ENCODE data around the gene KCTD21.

The KCTD21 gene

DNA sequence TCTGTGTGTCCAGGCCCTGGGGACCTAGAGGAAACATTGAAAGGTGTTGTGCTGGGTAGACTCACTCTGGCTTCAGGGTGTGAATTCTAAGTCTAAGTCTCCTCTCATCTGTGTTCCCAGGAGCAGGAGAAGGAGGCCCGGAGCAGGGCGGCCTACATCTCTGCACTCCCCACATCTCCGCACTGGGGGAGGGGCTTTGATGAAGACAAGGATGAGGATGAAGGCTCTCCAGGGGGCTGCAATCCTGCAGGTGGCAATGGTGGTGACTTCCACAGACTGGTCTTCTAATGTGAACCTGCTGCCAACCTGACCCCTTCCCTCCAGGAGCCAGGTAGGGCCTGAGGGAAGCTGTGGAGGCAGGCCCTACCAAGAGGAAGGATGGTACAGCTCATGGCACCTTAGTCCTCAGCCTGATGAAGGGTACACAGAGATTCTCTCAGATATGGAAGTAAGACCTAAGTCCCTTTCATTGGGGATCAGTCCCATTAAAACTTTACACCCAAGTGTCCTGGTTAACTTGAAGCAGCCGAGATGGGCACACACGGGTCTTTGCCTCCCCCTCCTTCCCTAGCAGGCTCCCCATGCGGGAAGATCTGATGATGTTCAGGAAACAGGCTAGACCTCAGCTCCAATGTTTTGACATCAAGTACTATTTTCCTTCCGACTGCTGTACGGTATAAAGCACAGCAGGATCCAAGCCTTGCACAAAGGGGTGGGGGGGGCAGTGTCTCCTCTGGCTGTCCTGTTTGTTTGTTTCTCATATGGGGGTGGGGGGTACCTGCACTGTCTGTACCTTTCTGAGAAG, 25.3 kb upstream of the KCTD21 start:
- Histone ChIP-seq H3K27me3 (ENCODE audit: insufficient read depth, poor library complexity, severe bottlenecking) (no peaks in the 10 kb centered on the region), H3K36me3 (ENCODE audit: low read depth) (no peaks in the 10 kb centered on the region), H3K4me3 (ENCODE audit: severe bottlenecking) (no peak overlapping the region), H3K9me3 (ENCODE audit: severe bottlenecking) (no peaks in the 10 kb centered on the region), H3K4me1 (ENCODE audit: insufficient read depth, poor library complexity, severe bottlenecking) (no peaks in the 10 kb centered on the region), H3K27ac (ENCODE audit: poor library complexity, severe bottlenecking) (no peak overlapping the region)
- no peak for ATAC-seq (ENCODE audit: low read depth)
- TF ChIP-seq, protein P1, sequence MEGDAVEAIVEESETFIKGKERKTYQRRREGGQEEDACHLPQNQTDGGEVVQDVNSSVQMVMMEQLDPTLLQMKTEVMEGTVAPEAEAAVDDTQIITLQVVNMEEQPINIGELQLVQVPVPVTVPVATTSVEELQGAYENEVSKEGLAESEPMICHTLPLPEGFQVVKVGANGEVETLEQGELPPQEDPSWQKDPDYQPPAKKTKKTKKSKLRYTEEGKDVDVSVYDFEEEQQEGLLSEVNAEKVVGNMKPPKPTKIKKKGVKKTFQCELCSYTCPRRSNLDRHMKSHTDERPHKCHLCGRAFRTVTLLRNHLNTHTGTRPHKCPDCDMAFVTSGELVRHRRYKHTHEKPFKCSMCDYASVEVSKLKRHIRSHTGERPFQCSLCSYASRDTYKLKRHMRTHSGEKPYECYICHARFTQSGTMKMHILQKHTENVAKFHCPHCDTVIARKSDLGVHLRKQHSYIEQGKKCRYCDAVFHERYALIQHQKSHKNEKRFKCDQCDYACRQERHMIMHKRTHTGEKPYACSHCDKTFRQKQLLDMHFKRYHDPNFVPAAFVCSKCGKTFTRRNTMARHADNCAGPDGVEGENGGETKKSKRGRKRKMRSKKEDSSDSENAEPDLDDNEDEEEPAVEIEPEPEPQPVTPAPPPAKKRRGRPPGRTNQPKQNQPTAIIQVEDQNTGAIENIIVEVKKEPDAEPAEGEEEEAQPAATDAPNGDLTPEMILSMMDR (IDR thresholded peaks at IDR 0.05; ENCODE audit: poor library complexity, severe bottlenecking): no peak
- DNase-seq (ENCODE audit: low spot score): no peak

DNA sequence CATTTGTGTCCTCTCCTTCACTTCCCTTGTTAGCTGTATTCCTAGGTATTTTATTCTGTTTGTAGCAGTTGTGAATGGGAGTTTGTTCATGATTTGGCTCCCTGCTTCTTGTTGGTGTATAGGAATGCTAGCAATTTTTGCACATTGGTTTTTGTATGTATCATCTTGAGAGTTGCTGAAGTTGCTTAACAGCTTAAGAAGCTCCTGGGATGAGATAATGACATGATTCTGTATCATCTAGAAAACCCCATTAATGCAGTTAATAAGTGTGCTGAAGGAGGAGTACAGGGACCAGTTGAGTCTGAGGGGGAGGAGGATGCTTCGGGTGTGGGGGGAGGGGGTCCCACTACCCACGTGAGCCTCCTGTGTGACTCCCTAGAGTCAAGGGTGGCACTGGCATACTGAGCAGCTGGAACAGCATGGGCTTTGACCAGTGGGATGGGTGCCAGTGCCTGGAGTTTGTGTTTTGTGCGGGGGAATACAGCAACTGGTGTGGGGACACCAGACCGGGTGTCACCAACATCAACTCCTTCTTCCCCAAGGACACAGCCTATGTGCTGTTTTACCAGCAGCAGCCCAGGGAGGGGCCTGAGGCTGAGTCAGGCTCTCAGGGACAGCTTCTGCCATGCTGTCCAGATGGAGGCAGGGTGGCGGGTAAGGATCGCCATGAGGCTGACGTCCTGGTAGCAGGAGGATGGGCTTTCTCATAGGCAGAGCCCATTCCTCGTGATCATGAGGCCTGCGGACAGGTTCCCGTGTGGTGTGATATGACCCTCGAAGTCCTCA, 24.4 kb upstream of the KCTD21 start:
- DNase-seq (ENCODE audit: low spot score) (no peak), ATAC-seq (ENCODE audit: low read depth) (no peak)
- no peaks in the 10 kb centered on the region for H3K9me3 ChIP-seq (ENCODE audit: severe bottlenecking)
- H3K36me3 ChIP-seq (ENCODE audit: low read depth): no peaks in the 10 kb centered on the region
- H3K4me3 ChIP-seq (ENCODE audit: severe bottlenecking): no peak overlapping the region
- no peak overlapping the region for H3K27ac ChIP-seq (ENCODE audit: poor library complexity, severe bottlenecking)
- H3K4me1 ChIP-seq (ENCODE audit: insufficient read depth, poor library complexity, severe bottlenecking): no peaks in the 10 kb centered on the region
- TF ChIP-seq, protein P1 (IDR thresholded peaks at IDR 0.05; ENCODE audit: poor library complexity, severe bottlenecking): no peak
- no peaks in the 10 kb centered on the region for H3K27me3 ChIP-seq (ENCODE audit: insufficient read depth, poor library complexity, severe bottlenecking)

DNA sequence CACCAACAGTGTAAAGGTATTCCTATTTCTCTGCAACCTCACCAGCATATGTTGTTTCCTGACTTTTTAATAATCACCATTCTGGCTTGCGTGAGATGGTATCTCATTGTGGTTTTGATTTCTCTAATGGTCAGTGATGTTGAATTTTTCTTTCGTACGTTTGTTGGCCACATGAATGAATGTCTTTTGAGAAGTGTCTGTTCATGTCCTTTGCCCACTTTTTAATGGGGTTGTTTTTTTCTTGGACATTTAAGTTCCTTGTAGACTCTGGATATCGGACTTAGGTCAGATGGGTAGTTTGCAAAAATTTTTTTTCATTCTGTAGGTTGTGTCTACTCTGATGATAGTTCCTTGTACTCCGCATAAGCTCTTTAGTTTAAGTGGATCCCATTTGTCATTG, 23.1 kb upstream of the KCTD21 start:
- Histone ChIP-seq H3K9me3 (ENCODE audit: severe bottlenecking) (no peaks in the 10 kb centered on the region), H3K4me3 (ENCODE audit: severe bottlenecking) (no peak overlapping the region), H3K27ac (ENCODE audit: poor library complexity, severe bottlenecking) (no peak overlapping the region), H3K27me3 (ENCODE audit: insufficient read depth, poor library complexity, severe bottlenecking) (no peaks in the 10 kb centered on the region), H3K36me3 (ENCODE audit: low read depth) (no peaks in the 10 kb centered on the region), H3K4me1 (ENCODE audit: insufficient read depth, poor library complexity, severe bottlenecking) (no peaks in the 10 kb centered on the region)
- DNase-seq (ENCODE audit: low spot score) (no peak), ATAC-seq (ENCODE audit: low read depth) (no peak)
- TF ChIP-seq, protein P1 (IDR thresholded peaks at IDR 0.05; ENCODE audit: poor library complexity, severe bottlenecking): no peak

DNA sequence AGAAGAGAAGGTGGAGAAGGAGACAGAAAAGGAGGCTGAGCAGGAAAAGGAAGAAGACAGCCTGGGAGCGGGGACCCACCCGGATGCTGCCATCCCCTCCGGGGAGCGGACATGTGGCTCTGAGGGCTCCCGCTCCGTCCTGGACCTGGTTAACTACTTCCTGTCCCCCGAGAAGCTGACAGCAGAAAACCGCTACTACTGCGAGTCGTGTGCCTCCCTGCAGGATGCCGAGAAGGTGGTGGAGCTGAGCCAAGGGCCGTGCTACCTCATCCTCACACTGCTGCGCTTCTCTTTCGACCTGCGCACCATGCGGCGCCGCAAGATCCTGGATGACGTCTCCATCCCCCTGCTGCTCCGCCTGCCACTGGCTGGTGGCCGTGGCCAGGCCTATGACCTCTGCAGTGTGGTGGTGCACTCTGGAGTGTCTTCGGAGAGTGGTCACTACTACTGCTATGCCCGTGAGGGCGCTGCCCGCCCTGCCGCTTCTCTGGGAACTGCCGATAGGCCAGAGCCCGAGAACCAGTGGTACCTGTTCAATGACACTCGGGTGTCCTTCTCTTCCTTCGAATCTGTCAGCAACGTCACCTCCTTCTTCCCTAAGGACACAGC, 21.7 kb upstream of the KCTD21 start:
- H3K36me3 ChIP-seq (ENCODE audit: low read depth): 0 out of 2 replicates have a peak, but pooled peaks cover 4% of the 10 kb centered on the region
- no peaks in the 10 kb centered on the region for H3K4me1 ChIP-seq (ENCODE audit: insufficient read depth, poor library complexity, severe bottlenecking)
- no peak overlapping the region for H3K27ac ChIP-seq (ENCODE audit: poor library complexity, severe bottlenecking)
- DNase-seq (ENCODE audit: low spot score) (peak; percentile 38), ATAC-seq (ENCODE audit: low read depth) (no peak)
- H3K27me3 ChIP-seq (ENCODE audit: insufficient read depth, poor library complexity, severe bottlenecking): no peaks in the 10 kb centered on the region
- H3K9me3 ChIP-seq (ENCODE audit: severe bottlenecking): no peaks in the 10 kb centered on the region
- TF ChIP-seq, protein P1 (IDR thresholded peaks at IDR 0.05; ENCODE audit: poor library complexity, severe bottlenecking): no peak
- H3K4me3 ChIP-seq (ENCODE audit: severe bottlenecking): no peak overlapping the region

Data from RWPE2 (cell line).